HG02943 (cell line): ENCODE results near the gene SF1.

Experiments used
- ATAC-seq: cut with Tn5 transposase; IDR thresholded peaks from one replicate; pipeline ENCODE4 v1.9.1; 2021; ENCODE audit warnings: mild to moderate bottlenecking, low read depth, moderate library complexity; ENCODE audit not compliant: unreplicated experiment

The SF1 gene

GRCh38 chr11:64715756-64716472 is 62.4 kb downstream of the SF1 start:
- no peak for ATAC-seq

GRCh38 chr11:64715110-64715509 is 63.2 kb downstream of the SF1 start:
- no peak for ATAC-seq

GRCh38 chr11:64714666-64715065 is 63.7 kb downstream of the SF1 start:
- ATAC-seq: no peak
